Neural progenitor cell (in vitro differentiated cells): ENCODE measurements around the gene TIAM1. TPM values are rescaled to one million over a fixed set of nuclear protein-coding genes. Genes with fewer than 3 reads are reported as not detected.

ENCODE experiments used
- DNase-seq: peaks from one replicate; pipeline ENCODE4 v3.0.0-alpha.2; 2016; ENCODE audit warnings: low spot score
- H2AFZ ChIP-seq: fragments of 200-600 bp; sonication (generic); replicated peaks from 2 replicates; pipeline ENCODE4 v1.6.1; 2016; ENCODE audit warnings: antibody characterized with exemption
- H3F3A ChIP-seq: fragments of 200-600 bp; sonication (generic); 2 replicates; pipeline ENCODE4 v1.6.1; 2016; ENCODE audit warnings: antibody characterized with exemption, low read depth
- H3K27ac ChIP-seq: fragments of 200-600 bp; sonication (generic); 2 replicates; pipeline ENCODE4 v1.5.1; 2016; ENCODE audit warnings: mild to moderate bottlenecking
- H3K27me3 ChIP-seq: fragments of 200-600 bp; sonication (generic); 2 replicates; pipeline ENCODE4 v1.6.1; 2016; ENCODE audit warnings: mild to moderate bottlenecking, moderate library complexity
- H3K36me3 ChIP-seq: fragments of 200-600 bp; sonication (generic); 2 replicates; pipeline ENCODE4 v1.5.1; 2016
- H3K4me1 ChIP-seq: fragments of 200-600 bp; sonication (generic); 2 replicates; pipeline ENCODE4 v1.6.1; 2016; ENCODE audit warnings: mixed run types
- H3K4me2 ChIP-seq: fragments of 200-600 bp; sonication (generic); 2 replicates; pipeline ENCODE4 v1.6.1; 2016
- H3K4me3 ChIP-seq: fragments of 200-600 bp; sonication (generic); 2 replicates; pipeline ENCODE4 v1.5.1; 2016
- H3K79me2 ChIP-seq: fragments of 200-600 bp; sonication (generic); 2 replicates; pipeline ENCODE4 v1.6.1; 2016; ENCODE audit warnings: low read depth
- H3K9ac ChIP-seq: fragments of 200-600 bp; sonication (generic); 2 replicates; pipeline ENCODE4 v1.6.1; 2016
- H3K9me3 ChIP-seq: fragments of 200-600 bp; sonication (generic); 2 replicates; pipeline ENCODE4 v1.5.1; 2016; ENCODE audit warnings: low read depth
- H4K20me1 ChIP-seq: fragments of 200-600 bp; sonication (generic); 2 replicates; pipeline ENCODE4 v1.6.1; 2016; ENCODE audit warnings: low read depth
- H3K27ac Mint-ChIP-seq: 3 replicates; pipeline ENCODE4 v1.8.0; 2021; ENCODE audit warnings: mixed read lengths
- H3K27me3 Mint-ChIP-seq: 2 replicates; pipeline ENCODE4 v1.8.0; 2022; ENCODE audit warnings: low read depth, mild to moderate bottlenecking, inconsistent platforms, moderate library complexity, mixed read lengths; ENCODE audit not compliant: insufficient read depth
- H3K36me3 Mint-ChIP-seq: 3 replicates; pipeline ENCODE4 v1.8.0; 2021; ENCODE audit warnings: mixed read lengths
- H3K4me1 Mint-ChIP-seq: 3 replicates; pipeline ENCODE4 v1.8.0; 2021; ENCODE audit warnings: mixed read lengths
- H3K4me3 Mint-ChIP-seq: 3 replicates; pipeline ENCODE4 v1.8.0; 2021; ENCODE audit warnings: mild to moderate bottlenecking, moderate library complexity, mixed read lengths
- H3K9me3 Mint-ChIP-seq: 3 replicates; pipeline ENCODE4 v1.8.0; 2020; ENCODE audit warnings: mixed read lengths
- EZH2 ChIP-seq: fragments of 200-600 bp; sonication (generic); IDR thresholded peaks from 2 replicates; pipeline ENCODE4 v1.6.1; 2017; ENCODE audit warnings: antibody characterized with exemption, mild to moderate bottlenecking, moderate library complexity
- EZH2phosphoT487 ChIP-seq: fragments of 200-600 bp; sonication (generic); IDR thresholded peaks from 2 replicates; pipeline ENCODE4 v1.6.1; 2017; ENCODE audit warnings: antibody characterized with exemption
- total RNA-seq: library from RNA; depleted of rRNA; stranded (reverse); fragments of >200 nt; gene quantifications from 2 replicates; pipeline ENCODE4 v1.2.3, GENCODE V29; 2015; ENCODE audit warnings: low replicate concordance
- TF ChIP-seq, protein P1 (sequence below): fragments of 200-600 bp; sonication (generic); IDR thresholded peaks from 2 replicates; pipeline ENCODE4 v1.5.1; 2017; ENCODE audit warnings: antibody characterized with exemption, mild to moderate bottlenecking

Gene TIAM1
- total RNA-seq, 1 donor from 2014 or later = 27.2 TPM

DNA sequence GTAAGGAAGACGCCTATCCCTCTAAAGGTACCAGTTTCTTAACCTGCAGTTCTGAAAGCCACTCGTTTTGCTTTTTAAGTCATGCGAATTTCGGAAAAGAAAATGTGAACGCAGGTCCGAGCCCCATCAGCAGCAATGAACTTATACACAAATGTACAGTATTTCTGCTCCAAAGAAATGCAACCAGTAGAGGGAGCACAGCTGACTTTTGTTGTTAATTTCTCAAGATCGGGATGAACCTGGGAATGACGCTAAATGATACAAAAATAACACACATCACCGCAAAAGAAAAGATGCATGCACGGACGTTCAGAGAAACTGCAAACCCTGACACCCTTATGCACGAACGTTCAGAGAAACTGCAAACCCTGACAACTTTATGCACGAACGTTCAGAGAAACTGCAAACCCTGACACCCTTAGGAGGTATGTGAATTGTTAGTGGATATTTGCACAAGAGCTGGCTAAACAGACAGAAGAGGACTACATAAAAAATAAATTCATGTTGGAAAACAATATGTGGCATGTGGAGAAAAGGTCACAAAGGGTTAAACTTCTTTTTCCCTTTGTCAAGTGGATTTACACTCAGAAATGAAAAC, 3.5 kb upstream of the TIAM1 start:
- H3K79me2 ChIP-seq = peaks cover 10% of the 10 kb centered on the region

DNA sequence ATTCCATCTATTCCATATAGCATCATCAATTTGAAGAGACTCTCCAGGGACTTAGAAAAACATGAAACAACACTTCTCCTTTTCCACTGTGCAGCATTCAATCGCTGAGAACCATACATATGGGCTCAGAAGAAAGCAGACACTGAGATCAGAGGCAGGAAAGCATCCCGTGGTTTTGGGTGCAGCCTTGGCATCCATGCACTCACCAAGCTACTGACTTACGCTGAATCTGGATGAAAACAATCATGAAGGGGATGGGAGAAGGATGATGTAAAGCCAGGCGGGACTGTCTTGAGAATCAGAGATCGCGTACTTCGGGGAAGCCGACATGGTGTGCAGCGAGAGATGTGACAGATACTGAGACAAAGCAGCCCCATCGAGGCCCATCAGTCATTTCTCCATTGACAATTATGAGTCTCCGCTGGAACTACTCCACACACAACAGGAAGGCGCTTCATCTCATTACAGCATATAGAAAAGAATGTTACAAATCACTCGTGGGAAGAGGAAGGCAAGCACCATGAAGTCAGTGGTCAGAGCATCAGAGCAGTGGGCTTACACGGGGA, 2.3 kb upstream of the TIAM1 start:
- TF ChIP-seq EZH2phosphoT487 (no peak), EZH2 (no peak)
- TF ChIP-seq, protein P1, sequence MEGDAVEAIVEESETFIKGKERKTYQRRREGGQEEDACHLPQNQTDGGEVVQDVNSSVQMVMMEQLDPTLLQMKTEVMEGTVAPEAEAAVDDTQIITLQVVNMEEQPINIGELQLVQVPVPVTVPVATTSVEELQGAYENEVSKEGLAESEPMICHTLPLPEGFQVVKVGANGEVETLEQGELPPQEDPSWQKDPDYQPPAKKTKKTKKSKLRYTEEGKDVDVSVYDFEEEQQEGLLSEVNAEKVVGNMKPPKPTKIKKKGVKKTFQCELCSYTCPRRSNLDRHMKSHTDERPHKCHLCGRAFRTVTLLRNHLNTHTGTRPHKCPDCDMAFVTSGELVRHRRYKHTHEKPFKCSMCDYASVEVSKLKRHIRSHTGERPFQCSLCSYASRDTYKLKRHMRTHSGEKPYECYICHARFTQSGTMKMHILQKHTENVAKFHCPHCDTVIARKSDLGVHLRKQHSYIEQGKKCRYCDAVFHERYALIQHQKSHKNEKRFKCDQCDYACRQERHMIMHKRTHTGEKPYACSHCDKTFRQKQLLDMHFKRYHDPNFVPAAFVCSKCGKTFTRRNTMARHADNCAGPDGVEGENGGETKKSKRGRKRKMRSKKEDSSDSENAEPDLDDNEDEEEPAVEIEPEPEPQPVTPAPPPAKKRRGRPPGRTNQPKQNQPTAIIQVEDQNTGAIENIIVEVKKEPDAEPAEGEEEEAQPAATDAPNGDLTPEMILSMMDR = no peak
- H2AFZ ChIP-seq = no peak overlapping the region
- peaks cover 76% of the 10 kb centered on the region for H4K20me1 ChIP-seq
- H3K27me3 ChIP-seq = peaks cover 21% of the 10 kb centered on the region
- H3K4me1 Mint-ChIP-seq = peaks cover 41% of the 10 kb centered on the region
- peaks cover 22% of the 10 kb centered on the region for H3K79me2 ChIP-seq
- H3K36me3 ChIP-seq = no peaks in the 10 kb centered on the region
- H3K9me3 Mint-ChIP-seq = peaks cover 8% of the 10 kb centered on the region
- no peak overlapping the region for H3K4me3 ChIP-seq
- peaks cover 12% of the 10 kb centered on the region for H3K36me3 Mint-ChIP-seq
- no peak overlapping the region for H3K27ac ChIP-seq
- peaks cover 12% of the 10 kb centered on the region for H3K4me1 ChIP-seq
- no peak overlapping the region for H3K4me3 Mint-ChIP-seq
- no peak overlapping the region for H3K4me2 ChIP-seq
- no peak for DNase-seq
- peaks cover 7% of the 10 kb centered on the region for H3F3A ChIP-seq
- H3K27me3 Mint-ChIP-seq = peaks cover 2% of the 10 kb centered on the region
- H3K9ac ChIP-seq = no peak overlapping the region
- no peak overlapping the region for H3K27ac Mint-ChIP-seq
- H3K9me3 ChIP-seq = no peaks in the 10 kb centered on the region

More for the DNA sequence above, 3.5 kb upstream of the TIAM1 start:
- peaks cover 8% of the 10 kb centered on the region for H3K9me3 Mint-ChIP-seq
- Histone ChIP-seq H4K20me1 (peaks cover 68% of the 10 kb centered on the region), H3K9me3 (no peaks in the 10 kb centered on the region), H3K4me3 (no peak overlapping the region), H3K27me3 (peaks cover 11% of the 10 kb centered on the region), H3K4me1 (peaks cover 12% of the 10 kb centered on the region), H2AFZ (no peak overlapping the region), H3F3A (peaks cover 7% of the 10 kb centered on the region), H3K27ac (no peak overlapping the region), H3K4me2 (no peak overlapping the region), H3K36me3 (no peaks in the 10 kb centered on the region), H3K9ac (no peak overlapping the region)
- H3K4me3 Mint-ChIP-seq = no peak overlapping the region
- H3K27ac Mint-ChIP-seq = no peak overlapping the region
- no peak for TF ChIP-seq EZH2phosphoT487
- TF ChIP-seq, protein P1 = peak; percentile 56
- no peak for TF ChIP-seq EZH2
- DNase-seq = peak; percentile 23
- H3K4me1 Mint-ChIP-seq = peaks cover 38% of the 10 kb centered on the region
- peaks cover 2% of the 10 kb centered on the region for H3K27me3 Mint-ChIP-seq
- H3K36me3 Mint-ChIP-seq = peaks cover 14% of the 10 kb centered on the region

DNA sequence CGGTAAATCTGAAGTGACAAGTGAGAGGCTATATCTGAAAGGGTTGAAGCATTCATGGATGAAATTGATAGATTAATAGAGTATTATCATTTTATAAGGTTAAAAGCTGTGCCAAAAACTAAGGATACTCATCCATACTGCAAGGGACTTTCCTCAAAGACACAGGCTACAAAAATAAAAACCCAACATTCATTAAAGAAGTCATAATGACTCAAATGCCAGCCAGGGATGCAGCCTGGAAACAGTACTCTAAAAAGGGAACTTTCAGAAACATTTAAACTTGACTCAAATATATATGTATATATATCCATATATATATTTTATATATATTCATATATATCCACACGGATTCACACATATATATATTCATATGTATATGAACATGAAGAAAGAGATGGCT, 1.1 kb upstream of the TIAM1 start:
- TF ChIP-seq EZH2phosphoT487 (no peak), EZH2 (no peak)
- TF ChIP-seq, protein P1 = no peak
- peaks cover 6% of the 10 kb centered on the region for H3K9me3 Mint-ChIP-seq

More for the DNA sequence above, 1.1 kb upstream of the TIAM1 start:
- H3K27me3 Mint-ChIP-seq = peaks cover 2% of the 10 kb centered on the region
- no peaks in the 10 kb centered on the region for H3K9me3 ChIP-seq
- H3K4me3 ChIP-seq = no peak overlapping the region
- DNase-seq = no peak
- H4K20me1 ChIP-seq = peaks cover 87% of the 10 kb centered on the region
- H3K36me3 ChIP-seq = no peaks in the 10 kb centered on the region
- H3K4me3 Mint-ChIP-seq = peak overlapping the region; percentile 27
- H3K79me2 ChIP-seq = peaks cover 34% of the 10 kb centered on the region
- H3F3A ChIP-seq = peaks cover 11% of the 10 kb centered on the region
- no peak overlapping the region for H3K9ac ChIP-seq
- H3K27ac Mint-ChIP-seq = no peak overlapping the region
- H2AFZ ChIP-seq = no peak overlapping the region
- peaks cover 12% of the 10 kb centered on the region for H3K4me1 ChIP-seq
- H3K27me3 ChIP-seq = peaks cover 21% of the 10 kb centered on the region
- peaks cover 41% of the 10 kb centered on the region for H3K4me1 Mint-ChIP-seq
- H3K36me3 Mint-ChIP-seq = peaks cover 4% of the 10 kb centered on the region
- H3K27ac ChIP-seq = no peak overlapping the region
- no peak overlapping the region for H3K4me2 ChIP-seq
